CD4-positive, alpha-beta T cell treated with Interferon alpha-2 for 1 hour (primary cell): ENCODE results near the gene NUP160.
A peak's percentile ranks its signal among the peaks of the same experiment; 100 is the strongest.
"Not testable (repeated sequence)": the region's sequence is repeated elsewhere in the genome, so short reads cannot be mapped to it uniquely, and the experiment has no call there.

Source experiments
- DNase-seq, 2 donors: peaks; one replicate each; pipeline ENCODE4 v3.0.0-alpha.2; 2020 to 2022

NUP160 gene

GRCh38 chr11:47860536-47860935, 12.4 kb upstream of the NUP160 start:
- no peak for DNase-seq

- peak in 1 of 2 donors; percentile 9 for DNase-seq
Observed at GRCh38 chr11:47857892-47858543, 9.9 kb upstream of the NUP160 start.

GRCh38 chr11:47857485-47857884, 9.3 kb upstream of the NUP160 start:
- no peak for DNase-seq

GRCh38 chr11:47856186-47856585, 8.0 kb upstream of the NUP160 start:
- no peak for DNase-seq

GRCh38 chr11:47854667-47855066, 6.5 kb upstream of the NUP160 start:
- DNase-seq = no peak

- DNase-seq = no peak
Observed at GRCh38 chr11:47852053-47852452, 3.9 kb upstream of the NUP160 start.

- peak in 1 of 2 donors; percentile 29 for DNase-seq
Observed at GRCh38 chr11:47850337-47850736, 2.2 kb upstream of the NUP160 start.

GRCh38 chr11:47848700-47849155, 578 bp upstream of the NUP160 start:
- no peak for DNase-seq

- no peak for DNase-seq
Observed at GRCh38 chr11:47847537-47847891, 636 bp downstream of the NUP160 start.

GRCh38 chr11:47846998-47847397, 1.2 kb downstream of the NUP160 start:
- DNase-seq = no peak

- DNase-seq = no peak
Observed at GRCh38 chr11:47843361-47844055, 4.6 kb downstream of the NUP160 start.

- DNase-seq = no peak
Observed at GRCh38 chr11:47842749-47843148, 5.4 kb downstream of the NUP160 start.

GRCh38 chr11:47837929-47838328, 10.2 kb downstream of the NUP160 start:
- no peak for DNase-seq

GRCh38 chr11:47837292-47837691, 10.9 kb downstream of the NUP160 start:
- no peak for DNase-seq

- not testable (repeated sequence) for DNase-seq
Observed at GRCh38 chr11:47830013-47830412, 18.1 kb downstream of the NUP160 start.

GRCh38 chr11:47828284-47828683, 19.9 kb downstream of the NUP160 start:
- no peak for DNase-seq

GRCh38 chr11:47822664-47823063, 25.5 kb downstream of the NUP160 start:
- not testable (repeated sequence) for DNase-seq

GRCh38 chr11:47819743-47820142, 28.4 kb downstream of the NUP160 start:
- no peak for DNase-seq

GRCh38 chr11:47800759-47801158, 47.4 kb downstream of the NUP160 start:
- DNase-seq = no peak

GRCh38 chr11:47797633-47798032, 50.5 kb downstream of the NUP160 start:
- peak in 1 of 2 donors; percentile 3 for DNase-seq

GRCh38 chr11:47791774-47792430, 56.2 kb downstream of the NUP160 start:
- no peak for DNase-seq

GRCh38 chr11:47790017-47790416, 58.1 kb downstream of the NUP160 start:
- not testable (repeated sequence) for DNase-seq

- no peak for DNase-seq
Observed at GRCh38 chr11:47788181-47788580, 60.0 kb downstream of the NUP160 start.

GRCh38 chr11:47786373-47786772, 61.8 kb downstream of the NUP160 start:
- DNase-seq = no peak
